HG02938 (cell line): Measurements from ENCODE around the gene LBR.

Experiments
- ATAC-seq: cut with Tn5 transposase; IDR thresholded peaks from one replicate; pipeline ENCODE4 v1.9.1; 2021; ENCODE audit warnings: mild to moderate bottlenecking, moderate library complexity; ENCODE audit not compliant: unreplicated experiment

The LBR gene

DNA sequence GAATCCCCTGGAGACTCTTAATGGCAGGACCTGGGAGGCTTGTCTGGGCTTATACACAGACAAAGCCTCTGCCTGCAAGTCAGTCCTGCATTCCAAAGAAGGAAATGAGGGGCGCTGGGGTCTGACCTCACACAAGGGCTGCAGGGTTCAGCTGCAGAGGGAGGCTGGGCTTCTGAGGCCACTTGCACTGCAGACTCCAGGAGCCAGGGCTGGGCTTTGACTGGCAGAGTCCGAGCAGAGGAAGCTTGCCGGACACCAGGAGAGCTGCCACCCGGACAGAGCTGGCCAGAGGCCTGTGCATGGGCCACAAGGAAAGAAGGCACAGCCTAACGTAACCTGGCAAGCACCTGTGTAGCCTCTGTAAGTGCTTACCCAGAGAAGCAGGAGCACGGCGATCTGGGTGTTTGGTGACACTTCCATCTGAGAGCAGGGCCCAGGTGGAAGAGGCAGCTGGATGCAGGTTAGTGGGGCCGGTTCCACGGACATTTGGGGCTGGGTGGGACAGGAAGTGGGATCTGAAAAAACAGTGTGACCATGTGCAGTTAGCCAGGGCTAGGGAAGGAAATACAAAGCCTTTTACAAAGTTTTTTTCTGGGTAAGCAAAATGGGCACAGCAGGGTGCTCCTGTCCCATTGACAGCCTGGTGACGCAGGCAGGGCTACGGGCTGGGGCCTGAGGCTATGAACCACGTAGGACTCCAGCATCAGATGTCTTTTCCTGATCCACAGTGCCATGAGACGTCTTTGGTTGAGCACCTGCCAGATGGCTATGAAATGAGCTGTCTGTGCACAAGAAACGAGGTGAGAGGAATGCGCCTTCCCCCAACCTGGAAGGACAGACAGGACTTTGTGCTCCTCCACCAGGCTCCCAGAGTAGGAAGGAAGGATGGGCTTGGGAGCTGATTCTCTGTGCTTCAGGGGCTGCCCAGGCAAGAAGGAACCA, 37.3 kb upstream of the LBR start:
- ATAC-seq = no peak

DNA sequence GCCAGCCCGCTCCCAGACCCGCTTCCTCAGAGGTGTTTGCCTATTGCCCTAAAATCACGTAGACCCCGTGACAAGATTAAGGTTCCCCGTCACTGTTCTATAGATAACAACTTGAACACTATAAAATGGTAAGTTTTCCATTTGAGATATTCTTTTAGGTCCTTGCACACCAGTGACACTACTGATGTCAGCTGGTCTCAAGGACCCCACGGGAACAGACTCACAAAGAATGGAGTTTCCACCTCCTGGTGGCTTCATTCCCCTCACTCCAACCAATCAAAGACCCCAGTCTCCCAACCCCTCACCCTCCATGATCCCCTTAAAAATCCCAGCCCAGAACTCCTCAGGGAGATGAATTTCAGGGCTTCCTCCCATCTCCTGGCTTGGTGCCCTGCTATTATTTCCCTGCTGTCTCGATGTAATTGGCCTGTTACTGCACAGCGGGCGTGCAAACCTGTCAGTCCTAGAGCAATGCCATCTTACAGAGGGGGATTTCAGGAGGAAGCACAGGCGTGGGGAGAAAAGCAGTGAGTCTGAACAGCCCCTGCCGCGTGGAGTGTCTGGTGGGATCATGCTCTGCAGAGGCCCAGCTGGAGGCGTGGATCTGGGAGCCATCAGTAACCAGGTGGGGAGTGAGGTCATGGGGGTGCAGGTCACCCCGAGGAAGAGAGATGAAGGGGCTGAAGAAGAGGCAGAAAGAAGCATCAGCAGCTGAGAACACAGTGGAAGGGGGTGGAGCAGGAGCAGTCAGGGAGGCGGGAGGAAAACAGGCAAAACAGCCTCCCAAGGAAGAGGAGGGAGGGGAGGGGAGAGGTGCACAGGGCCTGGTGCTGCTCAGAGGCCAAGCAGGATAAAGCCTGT, 35.1 kb upstream of the LBR start:
- no peak for ATAC-seq

DNA sequence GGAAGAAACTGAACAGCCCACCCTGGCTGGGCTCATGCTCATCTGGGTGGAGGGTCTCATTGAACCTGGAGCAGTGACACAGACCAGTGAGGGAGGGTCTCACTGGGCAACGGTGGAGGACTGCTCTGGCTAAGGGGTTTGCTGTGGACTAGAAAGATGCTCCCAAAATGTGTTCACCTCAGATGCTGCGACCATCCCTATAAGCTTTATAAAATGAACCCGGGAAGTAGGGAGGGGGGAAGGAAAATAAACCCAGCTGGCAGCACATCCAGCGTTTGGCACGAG, 34.5 kb upstream of the LBR start:
- ATAC-seq = no peak

- no peak for ATAC-seq
These were observed 33.9 kb upstream of the LBR start for GRCh38 chr1:225461533-225462428.

DNA sequence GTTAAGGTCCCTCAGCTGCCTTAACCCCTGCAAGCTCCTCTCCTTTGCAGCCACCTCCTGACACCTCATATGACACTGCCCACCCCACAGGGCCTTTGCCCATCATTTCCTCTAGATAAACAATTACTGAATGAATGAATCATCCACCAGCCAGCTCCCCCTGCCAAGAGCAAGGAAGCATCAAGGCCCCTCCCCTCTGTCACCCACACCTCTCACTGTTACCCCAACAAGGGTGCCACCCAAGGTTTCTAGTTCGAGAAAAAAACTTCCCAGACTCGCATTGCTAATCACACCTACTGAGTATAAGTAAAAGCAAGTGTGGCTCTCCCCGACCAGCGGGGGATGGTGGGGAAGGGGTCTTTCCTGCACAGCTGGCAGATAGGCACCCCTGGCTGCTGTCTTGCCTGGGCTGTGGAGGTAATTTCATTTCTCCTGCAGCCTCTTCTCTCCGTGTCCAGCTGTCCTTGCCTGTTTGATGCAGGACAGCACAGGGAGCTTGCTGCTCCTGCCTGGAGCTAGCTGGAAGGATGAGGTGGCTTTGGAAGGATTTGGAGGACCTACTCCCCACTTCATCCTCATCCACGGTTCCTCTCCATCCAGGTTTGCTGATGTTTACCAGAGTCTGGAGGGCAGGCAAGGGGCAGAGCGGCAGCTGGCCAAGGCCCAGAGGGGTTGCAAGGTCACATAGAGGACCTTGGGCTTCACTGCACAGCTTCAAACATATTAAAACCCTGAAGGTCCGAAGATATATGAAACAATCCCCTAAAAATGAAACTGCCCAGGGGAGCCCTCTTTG, 33.1 kb upstream of the LBR start:
- ATAC-seq = no peak

- ATAC-seq = no peak
These were observed 32.3 kb upstream of the LBR start for GRCh38 chr1:225460021-225460736.

- no peak for ATAC-seq
These were observed 30.4 kb upstream of the LBR start for GRCh38 chr1:225458222-225458631.

- no peak for ATAC-seq
These were observed 26.9 kb upstream of the LBR start for GRCh38 chr1:225454733-225455132.

DNA sequence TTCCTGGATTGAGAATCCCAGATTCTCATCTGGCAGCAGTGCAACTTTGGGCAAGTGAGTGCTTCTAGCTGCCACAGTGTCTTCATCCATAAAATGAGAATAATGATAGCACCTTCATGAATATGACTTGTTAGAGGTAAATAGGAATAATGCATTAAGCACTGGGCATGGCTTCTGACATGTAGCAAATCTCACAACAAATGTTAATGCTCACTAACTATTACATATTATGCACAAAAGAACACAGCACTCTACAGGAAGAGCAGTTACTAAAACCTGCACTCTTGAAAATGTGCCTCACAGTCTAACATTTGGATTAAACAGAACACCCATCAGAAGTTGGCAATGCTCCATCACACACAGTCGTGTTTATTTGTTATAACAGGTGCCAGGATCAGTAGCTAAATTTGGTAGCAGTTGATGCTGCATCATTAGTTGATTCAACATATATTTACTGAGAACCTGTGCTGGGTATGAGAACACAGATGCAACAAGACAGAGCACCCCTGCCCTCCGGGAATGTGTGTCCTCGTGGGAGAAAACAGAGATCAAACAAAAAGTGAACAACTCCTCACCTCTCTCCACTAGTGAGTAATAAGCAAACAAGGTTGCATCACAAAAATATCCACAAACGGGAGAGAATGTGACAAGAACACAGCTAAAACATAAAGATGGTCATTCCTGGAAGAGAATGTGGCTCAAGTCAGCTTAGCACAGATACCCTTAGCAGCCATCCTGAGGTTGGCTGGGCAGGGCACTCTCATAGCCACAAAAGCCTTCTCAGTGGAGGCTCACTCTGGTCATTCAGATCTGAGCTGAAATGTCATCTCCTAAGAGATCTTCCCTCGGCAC, 26.2 kb upstream of the LBR start:
- ATAC-seq = no peak

DNA sequence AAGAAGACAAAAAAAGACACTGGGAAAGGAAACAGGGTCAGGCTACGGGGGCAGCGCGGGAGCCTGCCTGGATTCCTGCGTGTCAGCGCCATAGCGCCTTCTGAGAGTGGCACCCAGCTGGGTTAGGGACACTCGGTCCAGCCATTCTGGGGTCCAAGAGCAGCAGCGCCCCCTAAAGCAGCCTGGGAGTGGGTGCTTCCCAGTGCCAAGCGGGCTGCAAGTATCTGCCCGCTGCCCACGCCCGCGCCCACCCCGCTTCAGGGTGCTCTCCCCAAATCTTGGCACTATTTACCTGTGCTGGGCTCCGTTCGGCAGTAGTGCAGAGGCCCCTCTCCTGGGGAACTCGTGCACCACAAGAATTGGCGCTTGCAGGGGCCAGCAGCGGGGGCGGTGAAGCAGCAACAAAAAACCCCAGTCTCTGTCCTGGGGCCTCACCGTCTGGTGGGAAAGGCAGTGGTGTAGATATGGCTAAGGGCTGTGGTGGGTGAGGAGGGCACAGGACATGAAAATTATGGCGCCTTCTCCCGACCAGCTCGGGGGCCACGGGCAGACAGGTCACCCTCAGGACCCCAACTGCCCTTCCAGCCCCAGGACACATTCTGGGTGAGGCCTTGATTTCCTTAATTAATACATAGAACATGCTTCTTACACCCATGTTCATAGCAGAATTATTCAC, 24.1 kb upstream of the LBR start:
- no peak for ATAC-seq

DNA sequence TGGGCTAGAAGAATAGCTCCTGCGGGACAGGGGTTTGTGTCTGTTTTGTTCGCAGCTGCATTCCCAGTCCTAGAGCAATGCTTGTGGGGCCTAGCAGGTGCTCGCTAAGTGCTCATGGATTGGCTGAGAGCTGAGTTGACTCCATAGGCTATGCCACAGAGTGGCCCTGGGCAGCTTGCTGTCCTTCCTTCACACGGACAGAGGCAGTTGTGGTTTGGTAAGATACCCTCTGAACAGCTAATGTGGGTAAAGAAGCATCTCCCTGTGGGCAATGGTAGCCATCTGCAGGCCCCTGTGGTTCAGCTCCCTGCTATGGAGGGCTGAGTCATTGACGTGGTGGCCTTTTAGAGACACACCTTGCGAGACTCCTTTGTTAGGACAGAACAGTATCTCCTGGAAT, 23.5 kb upstream of the LBR start:
- no peak for ATAC-seq

DNA sequence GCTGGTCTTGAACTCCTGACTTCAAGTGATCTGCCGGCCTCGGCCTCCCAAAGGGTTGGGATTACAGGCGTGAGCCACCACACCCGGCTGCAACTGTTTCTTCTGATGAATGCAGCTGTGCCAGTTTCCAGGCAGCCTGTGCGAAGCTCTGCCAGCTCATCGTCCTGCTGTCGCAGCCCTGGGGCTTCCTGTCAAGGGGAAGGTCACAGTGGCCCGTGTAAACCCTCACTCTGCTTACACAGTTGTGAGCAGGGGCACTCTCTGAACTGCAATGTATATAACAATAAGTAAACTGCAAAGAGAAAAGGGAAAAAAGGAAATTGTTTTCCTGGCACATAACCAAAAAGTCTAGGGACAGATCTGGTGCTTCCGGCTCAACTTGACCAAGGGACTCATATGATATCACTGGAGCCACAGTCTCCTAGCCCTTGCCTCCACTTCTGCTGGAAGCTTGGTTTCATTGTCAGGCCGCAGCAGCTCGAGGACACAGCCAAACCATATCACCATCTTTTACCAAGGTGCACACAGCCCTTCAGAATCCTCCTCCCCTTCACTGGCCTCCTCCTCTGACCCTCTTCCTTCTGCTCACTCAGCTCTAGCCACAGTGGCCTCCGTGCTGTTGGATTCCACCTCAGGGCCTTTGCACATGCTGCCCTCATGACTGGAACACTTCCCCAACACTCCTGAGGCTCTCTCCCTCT, 22.8 kb upstream of the LBR start:
- no peak for ATAC-seq

- ATAC-seq = no peak
These were observed 21.9 kb upstream of the LBR start for GRCh38 chr1:225449774-225450173.

DNA sequence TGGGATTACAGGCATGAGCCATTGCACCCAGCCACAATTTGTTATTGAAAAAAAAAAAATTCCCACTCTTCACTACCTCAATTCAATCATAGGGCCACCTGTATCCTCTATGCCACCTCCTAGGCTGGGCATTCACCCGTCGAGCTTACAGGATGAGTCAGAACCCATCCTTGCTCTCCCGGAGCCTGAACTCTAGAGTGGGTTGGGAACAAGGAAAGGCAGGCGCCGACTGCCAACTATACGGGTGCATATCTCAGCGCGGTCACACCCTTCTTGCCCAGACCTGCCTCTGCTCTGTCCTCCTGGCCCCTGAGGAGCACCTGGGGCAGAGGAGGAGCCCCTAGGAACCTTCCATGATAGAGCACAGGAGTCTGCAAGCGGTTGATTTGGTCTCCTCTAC, 21.4 kb upstream of the LBR start:
- ATAC-seq = no peak

DNA sequence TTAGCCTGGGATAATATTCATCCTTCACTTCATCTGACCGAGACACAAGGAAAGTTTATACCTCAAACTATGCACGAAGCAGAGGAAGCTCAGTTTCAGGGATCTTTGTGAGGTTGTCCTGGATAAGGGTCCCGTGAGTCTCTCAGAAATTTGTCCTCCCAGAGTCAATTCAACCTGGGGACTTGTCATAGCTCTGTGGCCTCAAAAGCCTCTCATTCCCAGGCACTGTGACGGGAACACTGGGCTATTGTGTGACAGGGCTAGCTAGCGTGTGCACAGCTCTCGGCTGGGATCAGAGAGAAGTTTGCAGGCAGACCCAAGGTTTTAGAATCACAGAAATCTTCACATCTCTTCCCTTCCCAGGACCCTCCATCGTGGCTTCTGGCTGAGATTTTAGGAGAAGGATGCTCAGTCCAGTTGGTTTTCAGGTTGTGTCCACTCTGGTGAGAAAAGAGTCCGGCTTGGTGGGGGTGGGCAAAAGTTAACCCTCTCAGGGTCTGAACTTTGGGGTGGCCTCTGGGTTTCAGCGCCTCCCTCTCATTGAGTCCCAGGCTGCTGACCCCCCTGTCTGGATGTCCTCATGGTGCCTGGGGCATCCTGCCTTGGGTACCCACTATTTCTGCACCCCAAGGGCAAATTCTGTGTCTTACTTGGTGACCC, 20.4 kb upstream of the LBR start:
- ATAC-seq = no peak

DNA sequence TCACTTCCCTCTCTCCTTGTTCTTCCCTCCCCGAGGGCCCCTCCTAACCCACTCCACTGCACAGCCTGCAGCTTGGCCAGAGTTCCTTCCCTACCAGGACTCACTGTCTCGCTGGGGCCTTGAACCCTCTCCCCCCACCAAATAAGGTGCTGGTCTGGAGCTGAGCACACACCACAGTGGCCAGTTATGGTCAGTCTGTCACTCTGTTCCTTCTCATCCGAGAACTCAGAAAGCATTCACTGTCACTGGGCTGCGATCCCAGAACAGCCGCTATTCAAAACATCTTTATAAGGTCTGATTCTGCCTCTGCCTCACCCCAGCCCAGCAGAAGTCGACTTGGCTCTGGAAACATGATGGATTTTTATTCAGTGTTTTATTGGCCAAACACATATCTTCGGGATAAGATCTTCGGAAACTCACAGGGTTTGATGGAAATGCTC, 19.8 kb upstream of the LBR start:
- ATAC-seq = no peak

- ATAC-seq = no peak
These were observed 19.3 kb upstream of the LBR start for GRCh38 chr1:225446981-225447615.
